Fibroblast of peridontal ligament (primary cell): ENCODE results near the gene BICRA.

Source experiments
- DNase-seq: peaks from one replicate; pipeline ENCODE4 v3.0.0-alpha.2; 2010; ENCODE audit errors: extremely low read depth

The BICRA gene

DNA sequence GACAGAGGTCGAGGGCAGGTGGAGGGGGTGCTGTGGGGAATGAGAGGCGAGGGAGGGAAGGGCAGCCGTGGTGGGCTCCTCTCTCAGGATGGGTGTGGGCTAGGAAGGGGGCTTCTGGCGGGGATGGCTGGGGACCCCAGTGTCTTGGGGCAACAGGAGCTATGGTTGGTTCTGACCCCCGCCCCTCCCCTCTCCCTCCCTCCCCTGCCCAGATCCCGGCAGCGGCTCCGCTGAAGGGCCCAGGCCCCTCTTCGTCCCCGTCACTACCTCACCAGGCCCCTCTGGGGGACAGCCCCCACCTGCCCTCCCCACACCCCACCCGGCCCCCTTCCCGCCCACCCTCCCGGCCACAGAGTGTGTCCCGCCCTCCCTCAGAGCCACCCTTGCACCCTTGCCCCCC is 85.0 kb downstream of the BICRA start:
- DNase-seq: no peak

DNA sequence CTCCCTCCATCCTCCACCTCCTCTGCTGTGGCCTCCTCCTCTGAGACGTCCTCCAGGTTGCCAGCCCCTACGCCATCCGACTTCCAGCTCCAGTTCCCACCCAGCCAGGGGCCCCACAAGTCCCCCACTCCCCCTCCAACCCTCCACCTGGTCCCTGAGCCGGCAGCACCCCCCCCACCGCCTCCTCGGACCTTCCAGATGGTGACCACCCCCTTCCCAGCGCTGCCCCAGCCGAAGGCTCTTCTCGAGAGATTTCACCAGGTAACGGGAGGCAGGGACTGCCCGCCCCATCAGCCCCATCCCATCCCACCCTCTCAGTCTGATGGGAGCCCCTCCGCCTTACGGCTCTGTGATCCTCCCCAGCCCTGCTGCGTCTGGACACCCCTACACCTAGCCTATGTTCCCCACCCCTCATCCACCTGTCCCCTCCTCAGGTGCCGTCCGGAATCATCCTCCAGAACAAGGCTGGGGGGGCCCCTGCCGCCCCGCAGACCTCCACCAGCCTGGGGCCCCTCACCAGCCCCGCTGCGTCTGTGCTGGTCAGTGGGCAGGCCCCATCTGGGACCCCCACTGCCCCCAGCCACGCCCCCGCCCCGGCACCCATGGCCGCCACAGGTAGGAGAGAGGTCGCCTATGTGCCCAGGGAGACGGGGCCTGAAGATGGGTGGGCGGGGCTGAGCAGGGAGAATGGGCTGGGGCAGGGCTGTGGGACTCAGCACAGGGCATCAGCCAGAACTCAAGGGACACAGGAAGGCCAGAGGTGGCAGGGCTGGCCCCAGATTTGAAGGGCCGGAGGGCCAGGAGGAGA is 85.7 kb downstream of the BICRA start:
- no peak for DNase-seq

DNA sequence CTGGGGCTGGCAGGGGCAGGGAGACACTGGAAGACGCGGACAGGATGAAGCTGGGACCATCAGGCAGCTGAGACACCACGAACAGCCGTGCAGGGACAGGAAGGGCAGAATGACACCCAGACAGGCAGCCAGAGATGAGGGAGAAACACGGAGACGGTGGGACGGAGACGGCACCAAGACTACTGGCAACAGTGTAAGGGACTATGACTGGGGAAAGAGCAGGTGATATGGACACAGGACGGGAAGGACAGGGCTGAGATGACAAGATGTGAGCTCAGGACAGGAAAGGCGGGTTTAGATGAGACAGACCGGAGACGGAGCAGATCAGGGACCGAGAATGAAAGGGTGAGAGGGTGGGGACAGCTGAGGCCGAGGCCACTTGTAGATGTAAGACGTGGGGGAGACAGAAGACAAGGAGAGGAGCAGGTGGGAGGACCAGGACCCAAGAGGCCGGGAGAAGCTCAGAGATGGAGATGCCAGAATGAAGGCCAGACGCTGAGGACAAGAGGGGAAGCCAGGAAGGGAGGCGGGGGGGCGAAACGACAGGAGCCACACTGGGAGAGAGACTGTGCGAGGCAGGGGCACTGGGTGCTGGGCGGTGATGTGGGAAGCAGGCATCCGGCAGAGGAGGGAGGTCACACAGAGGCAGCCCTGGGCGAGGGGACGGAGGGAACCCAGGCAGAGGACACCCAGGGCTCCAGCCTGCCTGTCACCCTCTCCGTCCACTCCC is 86.8 kb downstream of the BICRA start:
- DNase-seq: no peak

DNA sequence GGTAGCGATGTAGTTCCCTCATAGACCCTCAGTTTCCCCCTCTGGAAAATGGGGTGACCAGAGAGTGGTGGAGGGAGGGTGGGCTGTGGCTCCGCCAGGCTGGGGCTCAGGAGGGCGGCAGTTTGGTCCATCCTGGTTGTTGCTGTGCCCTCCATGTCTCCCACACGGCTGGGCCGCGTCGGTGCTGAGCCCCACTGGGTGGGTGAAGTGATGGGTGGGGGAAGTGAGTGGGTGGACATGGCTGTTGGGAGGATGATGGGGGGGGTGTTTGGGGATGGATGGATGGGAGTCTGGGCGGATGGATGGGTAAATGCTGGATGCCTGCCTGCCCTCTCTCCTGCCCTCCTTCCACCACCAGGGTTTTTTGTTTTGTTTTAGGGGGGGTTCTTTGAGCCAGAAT is 87.7 kb downstream of the BICRA start:
- no peak for DNase-seq

DNA sequence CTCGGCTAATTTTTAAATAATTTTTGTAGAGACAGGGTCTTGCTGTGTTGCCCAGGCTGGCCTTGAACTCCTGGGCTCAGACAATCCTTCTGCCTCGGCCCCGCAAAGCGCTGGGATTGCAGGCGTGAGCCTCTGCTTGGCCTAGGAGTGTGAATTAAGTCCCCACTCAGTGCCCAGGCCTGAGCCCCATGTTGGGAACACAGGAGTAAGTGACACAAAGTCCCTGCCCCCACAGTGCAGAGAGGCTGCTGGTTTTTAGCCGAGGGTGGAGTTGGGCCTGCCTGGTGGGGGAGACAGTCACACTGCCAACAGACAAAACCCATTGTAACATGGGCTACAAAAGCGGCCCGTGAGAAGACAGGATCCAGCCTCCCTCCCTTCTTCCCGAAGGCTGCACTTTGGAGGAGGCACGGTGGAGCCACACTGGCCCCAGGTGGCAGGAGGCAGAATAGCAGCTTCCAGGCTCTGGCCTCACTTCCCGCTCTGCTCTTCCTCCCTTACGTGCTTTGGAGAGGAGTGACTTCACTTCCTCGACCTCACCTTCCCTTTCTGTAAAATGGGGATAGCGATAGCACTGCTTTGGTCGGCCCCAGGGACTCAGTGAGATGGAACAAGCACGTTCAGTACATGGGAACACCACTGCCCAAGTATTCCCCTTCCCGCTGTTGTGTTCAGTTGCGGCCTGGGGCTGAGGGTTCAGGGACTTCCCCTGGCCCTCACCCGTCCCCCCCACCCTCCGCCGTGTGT is 89.1 kb downstream of the BICRA start:
- peak; percentile 80 for DNase-seq

DNA sequence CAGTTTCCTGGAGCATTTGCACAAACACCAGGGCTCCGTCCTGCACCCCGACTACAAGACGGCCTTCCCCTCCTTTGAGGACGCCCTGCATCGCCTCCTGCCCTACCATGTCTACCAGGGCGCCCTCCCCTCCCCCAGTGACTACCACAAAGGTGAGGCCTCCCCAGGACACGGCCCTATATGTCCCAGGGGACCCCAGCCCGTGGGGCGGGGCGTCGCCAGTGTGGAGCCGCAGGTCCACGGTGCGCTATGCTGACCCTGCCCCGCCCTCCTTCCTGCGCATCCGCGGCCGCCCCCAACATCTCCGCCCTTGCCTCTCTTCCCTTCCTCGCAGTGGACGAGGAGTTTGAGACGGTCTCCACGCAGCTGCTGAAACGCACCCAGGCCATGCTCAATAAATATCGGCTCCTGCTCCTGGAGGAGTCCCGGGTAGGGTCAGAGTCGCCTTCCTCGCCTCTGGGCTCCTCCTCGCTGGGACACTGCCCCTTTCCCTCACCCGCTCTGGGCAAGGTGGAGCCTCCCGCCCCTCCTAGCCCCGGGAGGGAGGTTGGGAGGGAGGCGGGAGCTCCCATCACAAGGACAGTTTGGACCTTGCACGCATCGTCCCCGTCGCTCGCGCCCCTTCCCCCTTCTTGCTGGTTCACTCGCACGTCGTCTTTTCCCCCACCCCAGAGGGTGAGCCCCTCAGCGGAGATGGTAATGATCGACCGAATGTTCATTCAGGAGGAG is 89.9 kb downstream of the BICRA start:
- DNase-seq: no peak

DNA sequence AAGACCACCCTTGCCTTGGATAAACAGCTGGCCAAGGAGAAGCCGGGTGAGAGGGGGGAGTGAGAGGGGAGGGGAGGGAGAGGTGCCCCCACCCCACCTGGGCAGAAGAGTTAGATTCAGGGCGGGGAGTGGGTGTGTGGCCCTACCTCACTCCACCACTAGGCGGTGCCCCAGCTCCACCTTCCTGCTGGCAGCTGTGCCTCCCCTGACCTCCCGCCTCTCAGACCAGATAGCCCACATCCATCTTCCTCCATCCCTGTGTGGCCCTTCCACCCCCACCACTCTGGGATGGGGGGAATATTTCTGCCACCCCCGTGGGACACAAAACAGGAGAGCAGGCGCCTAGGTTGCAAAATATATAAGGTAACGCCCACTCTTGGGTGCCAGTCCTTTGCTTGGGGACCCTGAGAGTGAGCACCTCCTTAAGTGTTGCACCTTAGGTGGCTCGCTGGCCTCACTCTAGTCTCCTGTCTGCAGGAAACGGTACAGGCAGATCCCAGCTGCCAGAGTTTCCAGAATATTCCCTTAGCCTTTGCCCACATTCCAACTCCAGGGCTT is 90.5 kb downstream of the BICRA start:
- DNase-seq: peak; percentile 16

DNA sequence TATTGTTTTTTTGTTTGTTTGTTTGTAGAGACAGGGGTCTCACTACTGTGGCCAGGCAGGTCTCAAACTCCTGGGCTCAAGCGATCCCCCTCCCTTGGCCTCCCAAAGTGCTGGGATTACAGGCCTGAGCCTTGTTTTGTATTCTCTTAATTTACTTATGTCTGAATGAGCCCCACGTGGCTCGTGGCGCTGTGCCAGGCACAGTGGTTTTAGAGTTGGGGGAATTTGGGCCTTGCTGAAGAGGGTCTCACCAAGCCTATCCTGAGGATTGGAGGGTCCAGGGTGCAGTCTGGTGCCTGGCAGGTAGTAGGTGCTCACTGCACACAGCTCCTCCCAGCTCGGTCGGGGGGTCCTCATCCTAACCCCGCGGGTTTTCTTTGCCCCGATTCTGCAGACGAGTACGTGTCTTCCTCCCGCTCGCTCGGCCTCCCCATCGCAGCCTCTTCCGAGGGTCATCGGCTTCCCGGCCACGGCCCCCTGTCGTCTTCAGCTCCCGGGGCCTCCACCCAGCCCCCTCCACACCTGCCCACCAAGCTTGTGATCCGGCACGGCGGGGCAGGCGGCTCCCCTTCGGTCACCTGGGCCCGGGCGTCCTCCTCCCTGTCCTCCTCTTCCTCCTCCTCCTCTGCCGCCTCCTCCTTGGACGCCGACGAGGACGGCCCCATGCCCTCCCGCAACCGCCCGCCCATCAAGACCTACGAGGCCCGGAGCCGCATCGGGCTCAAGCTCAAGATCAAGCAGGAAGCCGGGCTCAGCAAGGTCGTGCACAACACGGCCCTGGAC is 92.2 kb downstream of the BICRA start:
- DNase-seq: no peak

DNA sequence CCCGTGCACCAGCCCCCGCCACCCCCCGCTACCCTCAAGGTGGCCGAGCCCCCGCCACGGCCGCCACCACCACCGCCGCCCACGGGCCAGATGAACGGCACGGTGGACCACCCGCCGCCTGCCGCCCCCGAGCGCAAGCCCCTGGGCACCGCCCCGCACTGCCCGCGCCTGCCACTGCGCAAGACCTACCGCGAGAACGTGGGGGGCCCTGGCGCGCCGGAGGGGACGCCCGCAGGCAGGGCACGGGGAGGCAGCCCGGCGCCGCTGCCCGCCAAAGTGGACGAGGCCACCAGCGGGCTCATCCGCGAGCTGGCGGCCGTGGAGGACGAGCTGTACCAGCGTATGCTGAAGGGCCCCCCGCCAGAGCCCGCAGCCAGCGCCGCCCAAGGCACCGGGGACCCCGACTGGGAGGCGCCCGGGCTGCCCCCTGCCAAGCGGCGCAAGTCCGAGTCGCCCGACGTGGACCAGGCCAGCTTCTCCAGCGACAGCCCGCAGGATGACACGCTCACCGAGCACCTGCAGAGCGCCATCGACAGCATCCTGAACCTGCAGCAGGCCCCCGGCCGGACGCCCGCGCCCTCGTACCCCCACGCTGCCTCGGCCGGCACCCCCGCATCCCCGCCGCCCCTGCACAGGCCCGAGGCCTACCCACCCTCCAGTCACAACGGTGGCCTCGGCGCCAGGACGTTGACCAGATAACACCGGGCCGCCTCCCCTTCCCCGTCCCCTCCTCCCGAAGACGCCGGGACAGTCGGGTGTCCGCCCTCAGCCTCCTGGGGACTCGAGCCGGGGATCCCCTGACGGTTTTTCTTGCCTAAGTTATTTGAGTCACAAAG is 93.0 kb downstream of the BICRA start:
- no peak for DNase-seq

DNA sequence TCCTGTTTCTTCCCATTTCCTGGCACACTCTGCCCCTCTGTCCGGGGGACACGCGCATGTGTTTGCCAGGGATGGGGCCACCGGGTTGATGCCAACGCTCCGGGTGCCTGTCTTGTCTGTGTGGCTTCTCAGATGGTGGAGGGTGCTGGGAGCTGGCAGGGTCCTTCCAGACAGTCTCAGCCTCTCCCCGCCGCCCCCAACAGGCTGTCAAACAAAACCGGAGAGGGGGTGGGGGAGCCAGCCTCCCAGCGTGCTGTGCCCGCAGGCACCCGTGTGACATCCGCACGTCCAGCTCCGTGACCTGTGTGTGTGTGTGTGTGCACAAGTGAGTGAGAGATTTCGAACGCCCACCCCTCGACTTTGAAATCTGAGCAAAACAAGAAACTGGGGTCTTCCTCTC is 93.7 kb downstream of the BICRA start:
- no peak for DNase-seq

DNA sequence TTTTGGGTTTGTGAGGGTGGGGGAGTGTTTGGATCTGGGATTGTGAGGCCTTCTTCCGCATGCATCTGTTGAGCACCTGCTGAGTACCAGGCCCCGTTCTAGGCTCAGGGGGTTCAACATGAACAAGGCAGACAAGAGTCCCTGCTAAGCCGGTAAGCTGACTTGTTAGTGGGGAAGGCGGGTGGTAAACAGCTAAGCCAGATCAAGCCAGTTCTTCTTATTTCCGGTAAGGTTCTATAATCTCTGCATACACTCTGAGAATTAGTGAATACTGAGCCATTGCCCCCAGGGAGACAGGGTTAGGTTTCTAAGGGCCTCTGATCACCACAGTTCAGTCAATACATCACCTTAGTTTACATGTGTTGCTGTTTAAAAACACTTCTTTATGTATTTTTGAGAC is 94.4 kb downstream of the BICRA start:
- DNase-seq: no peak

DNA sequence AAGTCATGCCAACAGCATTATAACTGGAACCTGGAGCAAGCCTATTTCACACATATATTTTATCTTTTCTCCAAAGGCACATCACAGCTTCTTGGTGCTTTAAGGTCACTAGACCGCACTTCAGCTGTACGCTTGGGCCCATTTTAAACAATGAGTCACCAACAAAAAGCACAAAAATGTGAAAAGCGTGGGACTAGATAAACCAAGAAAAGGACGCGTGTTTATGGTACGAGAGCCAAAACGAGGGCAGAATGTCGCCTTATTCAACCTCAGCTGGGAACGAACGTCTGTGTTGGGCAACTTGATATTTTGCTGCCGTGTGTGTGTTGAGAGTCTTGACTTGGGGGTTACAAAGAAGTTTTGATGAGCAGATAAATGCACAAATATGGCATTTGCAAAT is 95.1 kb downstream of the BICRA start:
- DNase-seq: peak; percentile 77

DNA sequence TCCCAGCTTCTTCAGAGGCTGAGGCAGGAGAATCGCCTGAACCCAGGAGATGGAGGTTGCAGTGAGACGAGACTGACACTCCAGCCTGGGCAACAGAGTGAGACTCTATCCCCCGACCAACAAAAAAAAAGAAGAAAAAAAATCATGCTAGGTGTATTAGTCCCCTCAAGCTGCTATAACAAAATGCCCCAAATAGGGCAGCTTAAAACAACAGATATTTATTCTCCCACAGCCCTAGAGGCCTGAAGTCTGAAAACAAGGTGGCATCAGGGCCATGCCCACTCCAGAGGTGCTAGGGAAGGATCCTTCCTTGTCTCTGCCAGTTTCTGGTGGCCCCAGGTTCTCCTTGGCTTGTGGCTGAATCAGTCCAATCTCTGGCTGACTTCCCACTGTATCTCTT is 95.7 kb downstream of the BICRA start:
- no peak for DNase-seq

DNA sequence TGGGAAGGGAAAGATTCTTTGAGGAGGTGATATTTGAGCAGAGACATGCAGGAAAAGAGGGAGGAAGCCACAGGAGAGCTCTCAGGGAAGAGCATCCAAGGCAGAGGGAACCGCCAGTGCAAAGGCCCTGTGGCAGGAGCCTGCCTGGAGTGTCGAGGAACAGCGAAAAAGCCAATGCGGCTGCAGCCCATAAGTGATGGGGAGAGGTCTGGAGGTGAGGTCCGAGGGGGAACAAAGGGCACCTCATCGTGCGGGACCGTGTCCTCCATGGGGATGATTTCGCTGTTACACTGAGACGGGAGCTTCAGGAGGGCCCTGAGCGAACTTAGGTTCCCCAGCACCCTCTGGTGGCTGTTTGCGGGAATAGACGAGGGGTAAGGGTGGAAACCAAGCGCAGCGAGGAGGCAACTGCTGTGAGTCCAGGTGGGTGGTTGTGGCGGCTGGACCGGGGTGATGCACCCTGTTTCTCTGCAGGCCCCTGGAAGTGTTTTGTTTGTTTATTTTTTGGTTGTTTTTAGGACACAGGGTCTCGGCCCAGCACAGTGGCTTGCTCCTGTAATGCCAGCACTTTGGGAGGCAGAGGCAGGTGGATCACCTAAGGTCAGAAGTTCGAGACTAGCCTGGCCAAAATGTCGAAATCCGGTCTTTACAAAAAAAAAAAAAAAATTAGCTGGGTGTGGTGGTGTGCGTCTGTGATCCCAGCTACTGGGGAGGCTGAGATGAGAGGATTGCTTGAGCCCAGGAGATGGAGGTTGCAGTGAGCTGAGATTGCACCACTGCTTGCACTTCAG is 98.4 kb downstream of the BICRA start:
- DNase-seq: peak; percentile 74

DNA sequence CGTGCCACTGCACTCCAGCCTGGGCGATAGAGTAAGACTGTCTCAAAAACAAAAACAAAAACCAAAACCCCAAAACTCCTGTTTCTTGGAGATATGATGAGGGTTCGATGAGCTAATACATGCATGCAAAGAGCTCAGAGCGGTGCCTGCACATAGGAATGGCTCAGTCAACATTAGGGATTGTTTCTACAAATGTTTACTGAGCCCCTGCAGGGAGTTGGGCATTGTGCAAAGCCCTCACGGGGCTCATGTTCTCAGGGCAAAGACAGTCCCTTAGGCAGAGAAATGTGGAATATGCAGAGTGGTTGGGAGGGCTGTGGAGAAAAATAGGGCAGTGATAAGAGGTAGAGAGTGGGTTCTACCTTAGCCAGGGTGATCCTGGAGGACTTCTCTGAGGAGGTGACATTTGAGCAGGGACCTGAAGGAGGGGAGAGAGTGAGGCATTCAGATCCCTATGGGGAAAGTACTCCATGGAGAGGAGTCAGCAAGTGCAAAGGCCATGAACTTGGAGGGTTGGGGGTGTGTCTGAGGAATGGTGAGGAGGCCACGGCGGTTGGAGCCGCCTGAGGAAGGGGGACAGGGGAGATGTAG is 102.8 kb downstream of the BICRA start:
- no peak for DNase-seq

DNA sequence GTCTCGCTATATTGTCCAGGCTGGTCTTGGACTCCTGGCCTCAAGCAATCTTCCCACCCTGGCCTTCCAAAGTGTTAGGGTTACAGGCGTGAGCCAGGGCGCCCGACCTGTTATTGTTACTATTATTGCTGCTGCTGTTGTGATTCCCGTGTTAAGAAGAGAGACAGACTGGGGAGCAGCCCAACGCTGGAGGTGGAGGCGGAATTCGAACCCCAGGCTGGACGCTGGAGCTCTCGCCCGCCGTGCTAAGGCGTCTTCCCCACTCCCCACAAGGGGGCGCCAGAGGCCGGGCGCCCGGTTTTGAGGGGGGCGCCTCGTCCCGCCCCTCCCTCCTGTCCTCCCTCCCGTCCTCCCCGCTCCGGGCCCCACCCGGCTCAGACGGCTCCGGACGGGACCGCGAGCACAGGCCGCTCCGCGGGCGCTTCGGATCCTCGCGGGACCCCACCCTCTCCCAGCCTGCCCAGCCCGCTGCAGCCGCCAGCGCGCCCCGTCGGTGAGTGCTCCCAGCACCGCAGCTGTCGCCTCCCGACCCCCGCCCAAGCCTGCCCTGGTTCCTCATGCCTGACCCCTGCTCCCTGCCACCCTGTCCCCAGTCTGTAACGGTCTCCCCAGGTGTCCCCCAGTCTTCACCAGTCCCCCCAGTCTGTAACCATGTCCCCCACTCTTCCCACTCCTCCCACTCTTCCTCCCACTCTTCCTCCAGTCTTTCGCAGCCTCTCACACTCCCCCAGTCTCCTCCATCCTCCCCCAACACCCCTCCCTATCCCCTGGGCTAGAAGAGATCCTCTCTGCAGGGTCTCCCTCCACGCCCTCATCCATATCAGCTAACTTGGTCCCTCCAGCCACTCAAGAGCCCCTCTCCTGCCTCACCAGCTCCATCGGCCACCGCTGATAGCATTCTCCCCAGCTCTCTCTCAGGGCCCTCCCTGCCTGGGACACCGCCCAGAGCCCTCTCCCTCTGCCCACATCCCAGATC is 104.4 kb downstream of the BICRA start, which contains the start of gene EHD2:
Gene EHD2 (plus strand): TSS at position 377 of the 976 bp plus-strand sequence. CDS start 3,191 bp downstream, outside the sequence.
- DNase-seq: peak; percentile 72

DNA sequence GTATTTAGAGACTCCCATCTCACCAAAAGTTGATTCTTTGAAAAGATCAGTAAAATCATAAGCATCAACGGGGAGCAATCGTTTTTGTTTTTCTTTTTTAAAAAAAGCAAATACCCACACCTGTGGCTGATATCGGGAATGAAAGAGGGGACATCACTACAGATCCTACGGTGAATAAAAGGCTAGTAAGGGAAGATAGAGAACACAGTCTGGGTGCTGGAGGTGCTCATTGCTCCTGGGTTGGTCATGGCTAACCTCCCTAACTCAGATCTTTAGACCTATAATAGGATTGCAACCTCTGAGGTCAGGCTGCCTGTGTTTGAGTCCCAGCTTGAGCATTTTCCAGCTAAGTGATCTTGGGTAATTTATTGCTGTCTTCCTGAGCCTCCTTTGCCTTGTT is 105.4 kb downstream of the BICRA start:
- peak; percentile 29 for DNase-seq
